ENCODE measurements around the gene DNAJC7. TPM values are rescaled to one million over a fixed set of nuclear protein-coding genes. Genes with fewer than 3 reads are reported as not detected.
"Not testable (repeated sequence)": the region's sequence is repeated elsewhere in the genome, so short reads cannot be mapped to it uniquely, and the experiment has no call there.

Gene DNAJC7
- total RNA-seq, 1 experiment from 2014 or later, result 147 TPM

DNA sequence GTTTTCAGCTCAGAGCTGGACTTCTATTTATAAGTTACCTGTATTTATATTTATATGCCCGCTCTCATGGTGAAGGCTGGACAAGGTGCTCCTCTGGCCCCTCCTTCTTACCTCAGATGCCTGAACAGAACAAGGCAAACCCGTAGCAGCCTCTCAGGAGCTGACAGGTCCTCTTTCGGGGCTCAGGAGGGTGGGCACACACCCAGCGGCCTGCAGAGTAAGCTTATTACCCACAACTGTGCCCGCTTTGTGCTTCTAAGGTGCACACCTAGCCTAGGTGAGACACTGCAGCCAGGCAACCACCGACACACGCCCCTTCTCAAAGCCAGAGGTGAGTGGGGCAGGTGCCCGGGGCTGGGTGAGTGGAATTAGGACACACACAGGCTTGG lies 7.9 kb upstream of the DNAJC7 start:
- H3K4me3 ChIP-seq (ENCODE audit: low read depth, low read length), result no peak overlapping the region
- H3K9me3 Mint-ChIP-seq (ENCODE audit: unreplicated experiment), result no peaks in the 10 kb centered on the region
- H3K9me3 ChIP-seq, result no peaks in the 10 kb centered on the region
- intact Hi-C loops (cut with micrococcal nuclease; ENCODE audit: unreplicated experiment), result loop anchor here (1.0 to 2.0 kb wide), 5 partner anchors 25 to 91 kb away; partner anchors contain the start of gene C17orf113
- peak overlapping the region; percentile 58 for H3K27ac Mint-ChIP-seq (ENCODE audit: unreplicated experiment)
- H3K36me3 Mint-ChIP-seq (ENCODE audit: insufficient read depth, unreplicated experiment), result peaks cover 36% of the 10 kb centered on the region
- POLR2A ChIA-PET, result interaction anchor here (1.1 kb wide), 1 partner anchor 59 kb away, joined by 3 read pairs; no protein-coding TSS in a partner anchor
- TF ChIP-seq CTCF (IDR thresholded peaks at IDR 0.05; ENCODE audit: insufficient read depth in 1 of 2, low read depth in 1 of 2, low read length in 1 of 2, severe bottlenecking in 1 of 2, unreplicated experiment in 1 of 2), result no peak
- peaks cover 21% of the 10 kb centered on the region for H3K4me1 ChIP-seq
- H3K4me1 Mint-ChIP-seq (ENCODE audit: low read depth, unreplicated experiment), result peaks cover 28% of the 10 kb centered on the region
- no peaks in the 10 kb centered on the region for H3K27me3 Mint-ChIP-seq (ENCODE audit: insufficient read depth, unreplicated experiment)
- DNase-seq, result no peak
- H3K36me3 ChIP-seq (ENCODE audit: control insufficient read depth, insufficient read depth, low read length), result 0 out of 2 replicates have a peak, but pooled peaks cover 4% of the 10 kb centered on the region
- BruUV-seq (replicated peaks), result no TSS peak
- CTCF ChIA-PET, result interaction anchor here (0.5 to 1.0 kb wide), 3 partner anchors 24 to 125 kb away, joined by 3 to 9 read pairs (median 4); no protein-coding TSS in a partner anchor
- peak overlapping the region; percentile 25 for H3K4me3 Mint-ChIP-seq (ENCODE audit: unreplicated experiment)
- H3K27me3 ChIP-seq (replicated peaks; ENCODE audit: control insufficient read depth, insufficient read depth, low read length), result no peaks in the 10 kb centered on the region

DNA sequence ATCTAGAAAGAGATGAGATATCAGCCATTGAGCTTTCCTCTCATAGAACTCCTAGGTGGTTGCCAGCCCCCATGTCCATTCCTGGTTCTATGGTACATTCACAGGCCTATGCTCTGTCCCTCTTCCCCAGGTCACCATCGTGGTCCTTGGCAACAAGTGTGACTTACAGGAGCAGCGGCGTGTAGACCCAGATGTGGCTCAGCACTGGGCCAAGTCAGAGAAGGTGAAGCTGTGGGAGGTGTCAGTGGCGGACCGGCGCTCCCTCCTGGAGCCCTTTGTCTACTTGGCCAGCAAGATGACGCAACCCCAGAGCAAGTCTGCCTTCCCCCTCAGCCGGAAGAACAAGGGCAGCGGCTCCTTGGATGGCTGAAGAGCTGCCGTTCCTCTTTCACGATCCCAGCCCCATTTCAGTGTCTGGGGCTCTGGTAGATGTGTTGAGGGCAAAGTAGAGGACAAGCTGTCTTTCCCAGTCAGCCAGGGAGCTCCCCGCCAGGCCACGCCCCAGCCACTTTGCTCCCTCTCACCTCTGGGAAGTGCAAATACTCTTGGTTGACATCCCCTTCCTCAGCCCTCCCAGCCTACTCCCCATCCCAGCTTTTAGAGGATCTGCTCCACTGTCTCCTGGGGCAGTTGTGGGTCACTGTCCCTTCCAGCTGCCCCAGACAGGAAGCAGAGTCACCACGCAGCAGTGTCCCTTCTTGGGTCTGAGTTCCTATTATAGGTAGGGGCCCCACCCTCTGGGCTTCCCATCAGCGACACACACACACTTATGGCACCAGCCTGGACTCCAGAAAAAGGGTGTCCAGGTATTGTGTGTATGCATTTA lies 6.5 kb upstream of the DNAJC7 start:
- ChIA-PET POLR2A (interaction anchor here (1.6 kb wide), 1 partner anchor 93 kb away, joined by 4 read pairs; the partner anchor contains the start of gene ODAD4), CTCF (interaction anchor here (0.6 to 1.5 kb wide), 3 partner anchors 77 to 494 kb away, joined by 3 to 5 read pairs (median 4); partner anchors contain the start of gene KAT2A)
- DNase-seq, result peak in 1 of 2 experiments; percentile 49
- intact Hi-C loops (cut with micrococcal nuclease; ENCODE audit: unreplicated experiment), result loop anchor here (2.0 kb wide), 3 partner anchors 39 to 77 kb away; no protein-coding TSS in a partner anchor
- Histone ChIP-seq H3K4me1 (peaks cover 24% of the 10 kb centered on the region), H3K9me3 (no peaks in the 10 kb centered on the region), H3K36me3 (ENCODE audit: control insufficient read depth, insufficient read depth, low read length) (0 out of 2 replicates have a peak, but pooled peaks cover 4% of the 10 kb centered on the region), H3K27me3 (replicated peaks; ENCODE audit: control insufficient read depth, insufficient read depth, low read length) (no peaks in the 10 kb centered on the region), H3K4me3 (ENCODE audit: low read depth, low read length) (no peak overlapping the region)
- no TSS peak for BruUV-seq (replicated peaks)
- Mint-ChIP-seq H3K9me3 (ENCODE audit: unreplicated experiment) (no peaks in the 10 kb centered on the region), H3K36me3 (ENCODE audit: insufficient read depth, unreplicated experiment) (peaks cover 38% of the 10 kb centered on the region), H3K4me3 (ENCODE audit: unreplicated experiment) (no peak overlapping the region), H3K27ac (ENCODE audit: unreplicated experiment) (peak overlapping the region; percentile 58), H3K4me1 (ENCODE audit: low read depth, unreplicated experiment) (peaks cover 39% of the 10 kb centered on the region), H3K27me3 (ENCODE audit: insufficient read depth, unreplicated experiment) (no peaks in the 10 kb centered on the region)
- TF ChIP-seq CTCF (IDR thresholded peaks at IDR 0.05; ENCODE audit: insufficient read depth in 1 of 2, low read depth in 1 of 2, low read length in 1 of 2, severe bottlenecking in 1 of 2, unreplicated experiment in 1 of 2), result no peak

GRCh38 chr17:42020845-42021244 lies 3.6 kb upstream of the DNAJC7 start:
- BruUV-seq (replicated peaks); DNase-seq; H3K27me3 ChIP-seq (replicated peaks; ENCODE audit: control insufficient read depth, insufficient read depth, low read length); H3K27me3 Mint-ChIP-seq (ENCODE audit: insufficient read depth, unreplicated experiment); H3K9me3 Mint-ChIP-seq (ENCODE audit: unreplicated experiment); H3K36me3 ChIP-seq (ENCODE audit: control insufficient read depth, insufficient read depth, low read length); H3K9me3 ChIP-seq; intact Hi-C loops (cut with micrococcal nuclease; ENCODE audit: unreplicated experiment): not testable (repeated sequence)
- Mint-ChIP-seq H3K36me3 (ENCODE audit: insufficient read depth, unreplicated experiment) (peaks cover 57% of the 10 kb centered on the region), H3K4me1 (ENCODE audit: low read depth, unreplicated experiment) (peaks cover 36% of the 10 kb centered on the region), H3K4me3 (ENCODE audit: unreplicated experiment) (peak overlapping the region; percentile 88), H3K27ac (ENCODE audit: unreplicated experiment) (peak overlapping the region; percentile 91)
- Histone ChIP-seq H3K4me1 (peaks cover 34% of the 10 kb centered on the region), H3K4me3 (ENCODE audit: low read depth, low read length) (peak overlapping the region; percentile 78)
- ChIA-PET CTCF (interaction anchor here (1.1 to 1.5 kb wide), 4 partner anchors 12 to 61 kb away, joined by 3 to 7 read pairs (median 4); partner anchors contain the start of gene CNP), POLR2A (interaction anchor here (0.6 to 1.3 kb wide), 3 partner anchors 39 to 332 kb away, joined by 3 to 6 read pairs (median 3); partner anchors contain the start of gene EIF1)

Measured in Caco-2 (cell line).